Erythroblast (primary cell): ENCODE measurements around the gene ZNF75A.
"Not testable (repeated sequence)": the region's sequence is repeated elsewhere in the genome, so short reads cannot be mapped to it uniquely, and the experiment has no call there.

Source experiments
- DNase-seq, 2 experiments: peaks; one replicate each; lab custom pipeline; 2025; lab: John Stamatoyannopoulos, UW
- GATA1 ChIP-seq: IDR thresholded peaks from 2 replicates; pipeline ENCODE4 v1.6.1; 2011; ENCODE audit warnings: low read depth, mild to moderate bottlenecking, control low read depth, low read length, moderate library complexity
- POLR2A ChIP-seq: IDR thresholded peaks from 2 replicates; pipeline ENCODE4 v1.6.1; 2011; ENCODE audit warnings: mild to moderate bottlenecking, low read length

ZNF75A gene

DNA sequence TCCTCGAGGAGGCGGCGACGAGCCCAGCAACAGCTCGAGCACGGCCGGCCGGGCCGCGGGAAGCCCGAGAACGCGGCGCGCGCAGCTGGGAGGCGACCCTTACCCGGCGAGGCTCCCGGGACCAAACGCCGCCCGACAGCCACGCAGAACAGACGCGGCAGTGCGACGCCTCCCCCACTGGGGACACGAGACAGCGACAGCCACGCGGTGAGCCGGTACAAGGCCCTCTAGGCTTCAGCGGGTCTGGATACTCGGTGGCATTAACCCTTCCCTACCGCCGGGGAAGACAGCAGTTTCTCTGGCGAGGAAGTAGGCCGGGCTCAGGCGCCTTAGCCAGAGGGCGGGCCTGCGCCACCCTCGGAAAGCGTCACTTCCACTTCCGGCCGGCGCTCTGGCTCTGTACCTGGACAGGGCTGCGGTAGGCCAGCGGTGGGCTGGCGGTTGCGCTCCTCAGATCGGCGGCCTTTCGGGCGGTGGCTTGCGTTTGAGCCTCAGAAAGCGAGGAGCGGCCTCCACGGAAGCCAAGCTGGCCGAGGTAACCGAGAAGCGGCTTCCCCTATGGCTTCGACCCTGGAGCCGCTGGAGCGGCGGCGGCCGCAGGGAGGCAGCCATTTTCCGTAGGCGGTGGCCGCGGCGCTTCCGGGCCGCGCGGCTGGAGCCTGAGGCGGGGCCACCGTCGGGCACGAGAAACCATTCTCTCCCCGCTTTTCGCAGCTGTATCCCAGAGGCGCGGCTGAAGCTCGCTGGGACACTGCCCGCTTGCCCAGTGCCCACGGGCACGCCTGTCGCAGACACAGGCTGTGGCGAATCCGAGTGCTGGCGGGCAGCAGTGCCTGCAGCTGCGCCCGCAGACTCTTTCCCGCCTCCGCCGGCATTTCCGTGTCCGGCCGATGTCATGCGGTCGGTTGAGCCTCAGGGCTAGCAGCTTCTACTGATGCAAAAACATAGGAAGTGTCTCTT, at the start of gene ZNF75A, which contains the start of gene TIGD7:
Gene ZNF75A (plus strand): TSS at position 389 of the 960 bp plus-strand sequence. CDS start 2,932 bp downstream, outside the sequence.
Gene TIGD7 (minus strand): TSS at position 322 of the 960 bp plus-strand sequence. CDS start 4,816 bp downstream, outside the sequence.
- TF ChIP-seq GATA1, result no peak
- TF ChIP-seq POLR2A, result peak; percentile 93
- peak; percentile 91 to 93 for DNase-seq

- TF ChIP-seq GATA1, result no peak
- TF ChIP-seq POLR2A, result no peak
- DNase-seq, result no peak
These were observed 49.0 kb upstream of the ZNF75A start, which contains the start of gene MEFV for GRCh38 chr16:3256146-3256865. Gene MEFV (minus strand): TSS chr16:3256633. CDS start chr16:3256587, 46 bp downstream.

- TF ChIP-seq POLR2A (no peak), GATA1 (no peak)
- DNase-seq, result no peak
These were observed 48.3 kb upstream of the ZNF75A start for GRCh38 chr16:3256866-3257465.

DNA sequence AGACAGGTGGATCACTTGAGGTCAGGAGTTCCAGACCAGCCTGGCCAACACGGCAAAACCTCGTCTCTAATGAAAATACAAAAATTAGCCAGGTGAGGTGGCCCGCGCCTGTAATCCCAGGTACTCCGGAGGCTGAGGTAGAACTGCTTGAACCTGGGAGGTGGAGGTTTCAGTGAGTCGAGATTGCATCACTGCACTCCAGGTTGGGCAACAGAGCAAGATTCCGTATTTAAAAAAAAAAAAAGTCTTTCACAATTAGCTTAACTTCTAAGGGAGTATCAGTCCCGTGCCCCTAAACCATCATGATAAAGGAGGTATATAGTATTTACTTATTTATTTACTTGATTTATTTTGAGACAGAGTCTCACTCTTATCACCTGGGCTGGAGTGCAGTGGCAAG, 45.5 kb upstream of the ZNF75A start:
- no peak for DNase-seq
- TF ChIP-seq GATA1 (no peak), POLR2A (no peak)

DNA sequence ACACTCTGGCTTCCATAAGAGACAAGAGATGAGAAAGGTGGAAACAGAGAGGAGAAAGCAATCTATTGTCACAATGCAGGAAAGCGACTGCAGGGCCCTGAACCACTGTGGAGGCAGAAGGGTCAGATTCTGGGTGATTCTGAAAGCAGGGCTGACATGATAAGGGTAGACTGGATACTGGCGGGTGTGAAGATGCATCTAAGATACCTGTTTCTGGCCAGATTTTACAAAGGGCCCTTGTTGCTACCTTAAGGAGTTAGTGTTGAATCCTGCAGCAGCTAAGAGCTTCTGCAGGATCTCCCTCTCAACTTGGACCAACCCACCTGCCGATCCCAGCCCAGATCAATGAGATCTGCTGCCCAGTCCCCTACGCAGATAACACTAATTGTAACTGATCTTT, 42.8 kb upstream of the ZNF75A start:
- peak in 1 of 2 experiments; percentile 19 for DNase-seq
- TF ChIP-seq POLR2A (no peak), GATA1 (no peak)

DNA sequence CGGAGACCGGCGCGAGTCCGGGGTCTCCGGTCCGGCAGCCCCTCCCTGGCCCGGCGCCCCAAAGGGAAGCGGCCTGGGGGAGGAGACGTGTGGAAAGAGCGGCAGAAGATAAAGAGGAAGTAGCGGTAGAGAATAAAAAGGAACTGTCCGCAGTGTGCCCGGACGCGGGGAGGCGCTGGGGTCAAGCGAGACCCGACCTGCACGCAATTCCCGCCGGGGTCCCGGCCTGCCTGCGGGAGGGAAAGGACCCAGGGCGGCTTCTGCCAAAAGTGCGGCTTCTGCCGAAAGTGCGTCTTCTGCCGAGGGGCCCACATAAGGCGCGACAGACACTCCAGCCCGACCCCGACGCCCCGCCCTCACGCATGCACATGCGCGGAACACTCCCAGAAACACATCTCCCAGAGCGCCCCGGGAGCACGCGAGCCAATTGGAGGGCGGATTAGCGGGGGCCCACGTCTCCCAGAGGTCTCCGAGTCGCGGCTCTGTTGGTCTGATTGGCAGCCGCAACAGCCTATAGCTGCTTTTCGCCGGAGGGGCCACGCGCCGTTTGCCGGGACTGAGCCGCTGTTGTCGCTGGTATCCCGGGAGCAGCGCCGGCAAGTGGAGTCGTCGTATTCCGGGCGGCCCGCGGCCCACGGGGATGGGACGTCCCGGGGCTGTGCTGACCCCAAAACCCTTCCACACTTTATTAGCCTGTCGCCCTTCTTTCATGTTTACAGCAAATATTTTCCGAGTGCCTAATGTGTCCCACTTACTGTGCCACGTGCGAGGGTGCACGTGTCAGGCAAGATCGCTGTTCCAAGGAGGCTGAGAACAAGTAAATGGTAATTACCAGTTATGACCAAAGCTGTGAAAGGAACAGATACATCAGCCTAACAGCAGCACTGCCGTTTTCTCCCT, 40.9 kb upstream of the ZNF75A start:
- TF ChIP-seq GATA1 (no peak), POLR2A (peak; percentile 92)
- DNase-seq, result peak; percentile 98 to 99

DNA sequence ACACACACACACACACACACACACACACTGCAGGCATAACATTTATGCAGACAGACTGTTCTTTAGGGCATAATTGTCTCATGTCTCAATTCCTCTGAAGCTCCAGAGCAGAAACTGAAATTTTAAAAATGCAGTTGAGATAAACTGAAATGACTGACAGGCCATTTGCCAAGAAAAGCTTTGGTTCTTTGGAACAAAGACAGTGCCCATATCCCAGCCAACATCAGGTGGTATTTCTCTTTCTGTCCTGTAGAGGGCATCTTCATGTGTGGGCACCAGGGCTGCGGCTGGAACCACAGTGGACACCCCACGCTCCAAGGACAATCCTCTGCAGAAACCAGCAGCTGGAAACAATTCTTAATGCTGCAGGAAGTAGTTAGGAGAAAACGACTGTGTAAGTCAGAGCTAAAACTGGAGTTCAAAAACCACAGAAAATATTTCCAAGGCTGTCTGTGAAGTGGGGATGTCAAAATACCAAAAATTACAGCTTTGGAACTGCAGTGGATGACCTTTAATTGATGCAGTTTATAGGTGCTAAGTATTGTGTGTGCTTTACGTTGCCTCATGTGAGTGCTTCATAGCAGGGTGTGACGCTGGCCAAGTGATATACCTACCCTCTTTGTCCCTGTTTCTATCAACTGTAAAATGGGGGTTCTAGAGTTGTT, 38.3 kb upstream of the ZNF75A start:
- peak; percentile 58 to 62 for DNase-seq
- TF ChIP-seq POLR2A, result no peak

DNA sequence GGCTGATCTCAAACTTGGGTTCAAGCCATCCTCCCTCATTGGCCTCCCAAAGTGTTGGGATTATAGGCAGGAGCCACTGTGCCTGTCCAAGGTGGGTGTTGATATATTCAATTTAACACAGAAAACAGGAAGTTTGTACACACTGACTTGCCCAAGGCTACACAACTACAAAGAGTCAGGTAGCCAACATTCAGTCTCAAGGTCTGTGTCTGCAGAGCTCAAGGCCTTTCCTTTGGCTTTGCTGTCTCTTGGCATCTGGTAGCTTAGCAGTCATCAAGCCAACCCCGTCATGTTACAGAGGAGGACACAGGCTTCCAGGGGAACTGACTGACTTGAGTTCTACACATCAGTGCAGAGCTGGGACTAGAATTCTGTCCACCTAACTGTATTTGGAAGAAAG, 37.0 kb upstream of the ZNF75A start:
- no peak for TF ChIP-seq GATA1
- no peak for TF ChIP-seq POLR2A

GRCh38 chr16:3270718-3271117, 34.6 kb upstream of the ZNF75A start:
- DNase-seq, result not testable (repeated sequence)

More for the DNA sequence above, 37.0 kb upstream of the ZNF75A start:
- DNase-seq, result no peak

DNA sequence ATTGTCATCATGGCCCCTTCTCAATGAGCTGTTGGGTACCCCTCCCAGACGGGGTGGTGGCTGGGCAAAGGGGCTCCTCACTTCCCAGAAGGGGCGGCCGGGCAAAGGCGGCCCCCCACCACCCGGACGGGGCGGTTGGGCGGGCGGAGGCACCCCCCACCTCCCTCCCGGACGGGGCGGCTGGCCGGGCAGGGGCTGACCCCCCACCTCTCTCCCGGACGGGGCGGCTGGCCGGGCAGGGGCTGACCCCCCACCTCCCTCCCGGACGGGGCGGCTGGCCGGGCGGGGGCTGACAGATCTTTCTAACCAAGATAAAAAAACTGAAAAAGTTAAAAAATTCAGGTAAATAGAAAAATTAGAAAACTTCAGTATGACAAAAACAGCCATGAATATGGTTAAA, 34.0 kb upstream of the ZNF75A start:
- not testable (repeated sequence) for DNase-seq

DNA sequence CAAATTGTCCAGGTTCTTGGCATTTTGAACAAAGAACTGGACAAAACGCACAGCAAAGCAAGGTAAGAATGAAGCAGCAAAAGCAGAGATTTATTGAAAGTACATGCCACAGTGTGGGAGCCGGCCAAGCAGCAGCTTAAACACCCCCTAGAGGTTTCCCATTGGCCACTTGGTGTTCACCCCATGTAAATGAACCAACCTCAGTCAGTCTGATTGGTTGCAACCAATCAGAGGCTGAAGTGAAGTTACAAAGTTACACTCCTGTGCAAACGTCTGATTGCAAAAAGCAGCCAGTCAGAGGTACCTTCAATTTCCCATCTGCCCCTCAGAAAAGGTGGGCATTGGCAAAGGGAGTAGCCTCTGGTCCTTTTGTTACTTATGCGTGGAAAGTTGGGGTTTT, 30.8 kb upstream of the ZNF75A start:
- DNase-seq, result no peak
- no peak for TF ChIP-seq POLR2A
- TF ChIP-seq GATA1, result no peak

DNA sequence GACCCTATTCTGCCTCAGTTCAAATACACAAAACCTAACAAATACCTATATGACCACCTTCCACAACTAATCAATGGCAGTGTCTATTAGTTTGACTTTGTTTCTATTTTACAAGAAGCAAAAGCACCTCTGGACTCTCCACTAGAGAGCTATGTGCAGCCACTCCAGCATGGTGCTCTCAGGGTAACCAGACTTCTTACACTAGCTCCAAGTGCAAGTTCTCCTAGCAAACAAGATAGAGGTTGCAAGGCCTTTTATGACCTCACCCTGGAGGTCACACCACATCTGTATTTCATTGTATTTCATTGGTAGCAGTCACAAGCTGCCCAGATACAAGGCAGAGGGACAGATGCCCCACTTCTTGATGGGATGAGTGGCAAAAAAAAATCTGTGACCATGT, 30.4 kb upstream of the ZNF75A start:
- DNase-seq, result no peak
- TF ChIP-seq GATA1, result no peak
- no peak for TF ChIP-seq POLR2A

- no peak for TF ChIP-seq GATA1
- TF ChIP-seq POLR2A, result no peak
- no peak for DNase-seq
These were observed 28.6 kb upstream of the ZNF75A start for GRCh38 chr16:3276679-3277078.
